IMR-90 (cell line): ENCODE results near the gene STAG2. TPM values are rescaled to one million over a fixed set of nuclear protein-coding genes. Genes with fewer than 3 reads are reported as not detected.

Experiments used
- ATAC-seq: fragments of 200-7000 bp; cut with Tn5 transposase; 2 replicates; pipeline ENCODE4 v1.9.1; 2020; ENCODE audit warnings: low read depth, mild to moderate bottlenecking, moderate library complexity
- BruUV-seq: library from RNA; stranded (reverse); fragments of 400-500 nt; replicated peaks from 2 replicates; lab custom pipeline; 2021; lab: Mats Ljungman, UMichigan
- CTCF ChIA-PET: fragments of 300-600 bp; formaldehyde crosslinking; extraction: SDS; loops from one replicate; lab custom pipeline; 2021; ENCODE audit warnings: antibody characterized with exemption; lab: Yijun Ruan, JAX
- POLR2A ChIA-PET: fragments of 300-600 bp; sonication (Branson Sonifier 250); formaldehyde crosslinking; loops from one replicate; lab custom pipeline; 2022; ENCODE audit warnings: antibody characterized with exemption; ENCODE audit not compliant: unreplicated experiment; lab: Charles Lee
- DNase-seq: peaks from one replicate; pipeline ENCODE4 v3.0.0; 2013
- H2AFZ ChIP-seq: replicated peaks from 2 replicates; pipeline ENCODE3; 2013; ENCODE audit warnings: low read length, mild to moderate bottlenecking; ENCODE audit not compliant: poor library complexity
- H2AK5ac ChIP-seq: 2 replicates; pipeline ENCODE4 v1.6.1; 2013; ENCODE audit warnings: low read depth, low read length, inconsistent platforms
- H2AK9ac ChIP-seq: replicated peaks from 2 replicates; pipeline ENCODE3; 2013; ENCODE audit warnings: mild to moderate bottlenecking, low read depth, low read length, moderate library complexity; ENCODE audit not compliant: poor library complexity
- H2BK120ac ChIP-seq: 2 replicates; pipeline ENCODE4 v1.6.1; 2013; ENCODE audit warnings: low read depth, low read length, inconsistent platforms
- H2BK15ac ChIP-seq: 3 replicates; pipeline ENCODE4 v1.6.1; 2013; ENCODE audit warnings: low read depth, low read length, inconsistent platforms
- H2BK20ac ChIP-seq: 2 replicates; pipeline ENCODE4 v1.6.1; 2013; ENCODE audit warnings: low read depth, mild to moderate bottlenecking, inconsistent platforms, low read length, moderate library complexity
- H2BK5ac ChIP-seq: 2 replicates; pipeline ENCODE4 v1.6.1; 2013; ENCODE audit warnings: mild to moderate bottlenecking, low read depth, low read length, inconsistent platforms; ENCODE audit not compliant: poor library complexity, severe bottlenecking
- H3K14ac ChIP-seq: replicated peaks from 2 replicates; pipeline ENCODE4 v1.6.1; 2013; ENCODE audit warnings: low read depth, low read length, inconsistent platforms
- H3K18ac ChIP-seq: 2 replicates; pipeline ENCODE4 v1.6.1; 2013; ENCODE audit warnings: low read depth, low read length, control low read depth
- H3K23ac ChIP-seq: 2 replicates; pipeline ENCODE4 v1.6.1; 2013; ENCODE audit warnings: low read depth, low read length, inconsistent platforms
- H3K27ac ChIP-seq: 2 replicates; pipeline ENCODE4 v1.5.1; 2013; ENCODE audit warnings: mild to moderate bottlenecking, control low read depth, low read length; ENCODE audit not compliant: insufficient read depth
- H3K27me3 ChIP-seq: 2 replicates; pipeline ENCODE4 v1.6.1; 2013; ENCODE audit warnings: low read length; ENCODE audit not compliant: control insufficient read depth, insufficient read depth
- H3K36me3 ChIP-seq: 2 replicates; pipeline ENCODE4 v1.6.1; 2013; ENCODE audit warnings: low read length, mixed read lengths; ENCODE audit not compliant: control insufficient read depth, insufficient read depth
- H3K4ac ChIP-seq: 2 replicates; pipeline ENCODE4 v1.6.1; 2013; ENCODE audit warnings: low read depth, low read length, inconsistent platforms
- H3K4me1 ChIP-seq: 2 replicates; pipeline ENCODE4 v1.6.1; 2013; ENCODE audit warnings: low read length, mixed read lengths; ENCODE audit not compliant: control insufficient read depth, insufficient read depth
- H3K4me2 ChIP-seq: 2 replicates; pipeline ENCODE4 v1.6.1; 2013; ENCODE audit warnings: low read depth, mild to moderate bottlenecking, control low read depth, low read length, moderate library complexity
- H3K4me3 ChIP-seq: 2 replicates; pipeline ENCODE4 v1.5.1; 2013; ENCODE audit warnings: low read depth, mild to moderate bottlenecking, control low read depth, low read length, moderate library complexity; ENCODE audit not compliant: insufficient read depth
- H3K56ac ChIP-seq: 2 replicates; pipeline ENCODE4 v1.6.1; 2013; ENCODE audit warnings: low read length, inconsistent platforms; ENCODE audit not compliant: insufficient read depth; ENCODE audit errors: extremely low read depth
- H3K79me1 ChIP-seq, 2 experiments: 2 replicates each; pipeline ENCODE4 v1.6.1; 2013; ENCODE audit warnings: low read length in 2 of 2, inconsistent platforms in 1 of 2, low read depth in 1 of 2
- H3K9ac ChIP-seq: 2 replicates; pipeline ENCODE4 v1.6.1; 2013; ENCODE audit warnings: low read depth, low read length, control low read depth
- H3K9me1 ChIP-seq: 2 replicates; pipeline ENCODE4 v1.6.1; 2013; ENCODE audit warnings: low read length, inconsistent platforms; ENCODE audit not compliant: insufficient read depth
- H3K9me3 ChIP-seq: 2 replicates; pipeline ENCODE4 v1.6.1; 2013; ENCODE audit warnings: low read length; ENCODE audit not compliant: control insufficient read depth, insufficient read depth
- H4K20me1 ChIP-seq: 2 replicates; pipeline ENCODE4 v1.6.1; 2013; ENCODE audit warnings: low read length, inconsistent platforms; ENCODE audit not compliant: insufficient read depth
- H4K5ac ChIP-seq: 2 replicates; pipeline ENCODE4 v1.6.1; 2013; ENCODE audit warnings: mild to moderate bottlenecking, low read depth, low read length, control low read depth
- H4K8ac ChIP-seq, 2 experiments: 2 replicates each; pipeline ENCODE4 v1.6.1; 2013; ENCODE audit warnings: low read depth in 2 of 2, low read length in 2 of 2, control low read depth in 1 of 2, inconsistent platforms in 1 of 2
- H4K91ac ChIP-seq: 2 replicates; pipeline ENCODE4 v1.6.1; 2013; ENCODE audit warnings: low read depth, low read length, inconsistent platforms; ENCODE audit not compliant: insufficient read depth
- BHLHE40 ChIP-seq: fragments of 150-350 bp; IDR thresholded peaks from 2 replicates; pipeline ENCODE4 v1.6.1; 2016; ENCODE audit warnings: mild to moderate bottlenecking, low read depth, low read length
- CEBPB ChIP-seq: IDR thresholded peaks from 2 replicates; pipeline ENCODE4 v1.6.1; 2012; ENCODE audit warnings: low read depth, low read length, improper control_type of control experiment
- CHD1 ChIP-seq: IDR thresholded peaks from 2 replicates; pipeline ENCODE4 v1.6.1; 2012; ENCODE audit warnings: low read depth, low read length, improper control_type of control experiment
- CTCF ChIP-seq: conservative IDR thresholded peaks from 2 replicates; pipeline ENCODE4 v1.5.1; 2012; ENCODE audit warnings: mild to moderate bottlenecking, low read depth, low read length, improper control_type of control experiment
- ELK1 ChIP-seq: fragments of 150-350 bp; IDR thresholded peaks from 2 replicates; pipeline ENCODE4 v1.6.1; 2016; ENCODE audit warnings: low read depth, mild to moderate bottlenecking, low read length, moderate library complexity, borderline replicate concordance
- FOS ChIP-seq: fragments of 150-350 bp; IDR thresholded peaks from 2 replicates; pipeline ENCODE4 v1.6.1; 2016; ENCODE audit warnings: low read depth, low read length
- MAFK ChIP-seq: IDR thresholded peaks from 2 replicates; pipeline ENCODE4 v1.6.1; 2012; ENCODE audit warnings: low read depth, low read length, improper control_type of control experiment
- MAZ ChIP-seq: IDR thresholded peaks from 2 replicates; pipeline ENCODE4 v1.6.1; 2012; ENCODE audit warnings: low read depth, mild to moderate bottlenecking, low read length, improper control_type of control experiment, moderate library complexity, borderline replicate concordance
- NFE2L2 ChIP-seq: fragments of 150-350 bp; IDR thresholded peaks from 2 replicates; pipeline ENCODE4 v1.6.1; 2016; ENCODE audit warnings: low read depth, mild to moderate bottlenecking, low read length
- RAD21 ChIP-seq: IDR thresholded peaks from 2 replicates; pipeline ENCODE4 v1.6.1; 2012; ENCODE audit warnings: low read length, improper control_type of control experiment
- RCOR1 ChIP-seq: IDR thresholded peaks from 2 replicates; pipeline ENCODE4 v1.6.1; 2012; ENCODE audit warnings: mild to moderate bottlenecking, low read length, improper control_type of control experiment; ENCODE audit not compliant: insufficient replicate concordance
- SMC3 ChIP-seq: fragments of 150-350 bp; IDR thresholded peaks from 2 replicates; pipeline ENCODE4 v1.6.1; 2016; ENCODE audit warnings: low read depth, mild to moderate bottlenecking, antibody characterized with exemption, low read length, moderate library complexity
- USF2 ChIP-seq: fragments of 150-350 bp; IDR thresholded peaks from 2 replicates; pipeline ENCODE4 v1.6.1; 2017; ENCODE audit warnings: mild to moderate bottlenecking, antibody characterized with exemption, low read length, low read depth
- WGBS, 2 experiments: methylation state at CpG; one replicate each; pipeline versions ENCODE4 v1.1.5 to v1.1.7; 2013; ENCODE audit warnings: missing lambda C conversion rate in 2 of 2; ENCODE audit not compliant: insufficient read length in 1 of 2; ENCODE audit errors: extremely low coverage in 2 of 2; 5-methylcytosine and 5-hydroxymethylcytosine counted together
- dilution Hi-C: fragments of 300-500 bp; cut with HindIII; formaldehyde crosslinking; loops from one replicate; pipeline ENCODE4 v1.14.3; 2018; ENCODE audit warnings: low sequenced_read_pairs; ENCODE audit not compliant: unreplicated experiment
- in situ Hi-C: fragments of 300-500 bp; cut with MboI; formaldehyde crosslinking; loops from 3 replicates; pipeline ENCODE4 v1.14.3; 2019; ENCODE audit warnings: low sequenced_read_pairs, inconsistent platforms, mixed read lengths
- intact Hi-C: fragments of 100-400 bp; cut with micrococcal nuclease; formaldehyde crosslinking; loops from 2 replicates; pipeline ENCODE4 v1.10.0; 2022
- polyA plus RNA-seq, 3 experiments: library from polyadenylated mRNA; depleted of rRNA; stranded (reverse); fragments of >200 nt; gene quantifications; 2 replicates each; pipeline ENCODE4 v1.2.3, GENCODE V29; 2012; ENCODE audit warnings: low replicate concordance in 1 of 3
- total RNA-seq: library from RNA; depleted of rRNA; stranded (reverse); fragments of >200 nt; gene quantifications from 2 replicates; pipeline ENCODE4 v1.2.3, GENCODE V29; 2012

Gene STAG2
- total and polyA plus RNA-seq, 2 of the 4 experiments (the other 2 are of a cell fraction) = 19.6 to 71.2 TPM

DNA sequence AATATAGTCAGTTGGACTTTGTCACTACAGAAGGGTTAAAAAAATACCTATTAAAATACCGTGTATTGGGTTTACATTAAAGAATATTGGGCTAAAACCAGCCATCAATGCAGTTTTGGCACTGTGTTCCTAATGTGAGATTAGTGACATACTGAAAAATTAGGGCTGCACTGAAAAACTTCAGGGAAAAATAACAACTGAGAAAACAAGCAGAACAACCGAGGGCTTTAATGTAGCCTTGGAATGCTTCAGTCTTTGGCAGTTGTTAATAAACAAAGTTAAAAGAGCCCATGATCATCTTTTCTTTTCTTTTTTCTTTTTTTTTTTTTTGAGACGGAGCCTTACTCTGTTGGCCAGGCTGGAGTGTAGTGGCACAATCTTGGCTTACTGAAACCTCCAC, 12.4 kb downstream of the STAG2 start:
- Histone ChIP-seq H3K56ac (no peak overlapping the region), H3K18ac (no peak overlapping the region), H3K9me3 (no peaks in the 10 kb centered on the region), H3K27me3 (no peaks in the 10 kb centered on the region), H2BK20ac (no peak overlapping the region), H3K14ac (no peak overlapping the region), H3K4ac (no peak overlapping the region), H3K27ac (no peak overlapping the region), H2BK5ac (no peak overlapping the region), H2AK9ac (no peak overlapping the region), H2AFZ (no peak overlapping the region), H3K4me3 (no peak overlapping the region), H4K20me1 (peaks cover 32% of the 10 kb centered on the region), H3K9ac (no peak overlapping the region), H2BK15ac (no peak overlapping the region), H2BK120ac (no peak overlapping the region), H4K5ac (no peak overlapping the region), H3K36me3 (no peaks in the 10 kb centered on the region), H3K79me1 (0 out of 4 replicates have a peak, but pooled peaks cover 0 to 3% of the 10 kb centered on the region in 2 experiments), H2AK5ac (no peak overlapping the region), H3K9me1 (no peaks in the 10 kb centered on the region), H3K23ac (no peak overlapping the region), H3K4me1 (no peaks in the 10 kb centered on the region), H3K4me2 (no peak overlapping the region), H4K8ac (no peak overlapping the region), H4K91ac (no peak overlapping the region)
- in situ Hi-C loops (no loop called here), intact Hi-C loops (no loop called here), dilution Hi-C loops (no loop called here)
- BruUV-seq = no TSS peak
- TF ChIP-seq CTCF = no peak
- TF ChIP-seq ELK1 = no peak
- no peak for TF ChIP-seq NFE2L2
- no peak for TF ChIP-seq USF2
- TF ChIP-seq RCOR1 = no peak
- TF ChIP-seq CEBPB = no peak
- TF ChIP-seq MAFK = no peak
- TF ChIP-seq BHLHE40 = no peak
- no peak for TF ChIP-seq SMC3
- no peak for TF ChIP-seq FOS
- TF ChIP-seq MAZ = no peak
- no peak for TF ChIP-seq RAD21
- no peak for TF ChIP-seq CHD1
- CTCF ChIA-PET = interaction anchor here (0.6 kb wide), 1 partner anchor 142 kb away, joined by 3 read pairs; no protein-coding TSS in a partner anchor
- no peak for DNase-seq
- POLR2A ChIA-PET = no interaction called here
- WGBS, 2 experiments = no CpG with 5 or more reads among the region's 3 CpGs
- ATAC-seq = no peak
